ENCODE results near the gene JAK2.

- TF ChIP-seq JUNB (IDR thresholded peaks at IDR 0.05), result no peak
- TF ChIP-seq CTCF (IDR thresholded peaks at IDR 0.05), result no peak
- no peak for TF ChIP-seq MYC (IDR thresholded peaks at IDR 0.05; ENCODE audit: borderline replicate concordance, low read length)
- TF ChIP-seq RNF2 (IDR thresholded peaks at IDR 0.05; ENCODE audit: borderline replicate concordance, low read depth), result no peak
- no peak for TF ChIP-seq ELK1 (IDR thresholded peaks at IDR 0.05; ENCODE audit: low read depth, low read length)
- no peak for TF ChIP-seq CBX2 (IDR thresholded peaks at IDR 0.05; ENCODE audit: borderline replicate concordance, low read depth)
- TF ChIP-seq PBX3 (IDR thresholded peaks at IDR 0.05), result no peak
- no peak for TF ChIP-seq POLR2A (IDR thresholded peaks at IDR 0.05; ENCODE audit: low read length)
Measured at GRCh38 chr9:5041390-5042115, 56.5 kb downstream of the JAK2 start.

All from A549 (cell line).